PC-3 (cell line): ENCODE results near the gene GGA1. TPM values are rescaled to one million over a fixed set of nuclear protein-coding genes. Genes with fewer than 3 reads are reported as not detected.

ENCODE experiments used
- ATAC-seq: fragments of 200-7000 bp; cut with Tn5 transposase; 2 replicates; pipeline ENCODE4 v1.9.1; 2020; ENCODE audit warnings: mild to moderate bottlenecking, moderate library complexity
- BruUV-seq: library from RNA; stranded (reverse); fragments of 400-500 nt; replicated peaks from 2 replicates; lab custom pipeline; 2021; lab: Mats Ljungman, UMichigan
- CTCF ChIA-PET: fragments of 300-600 bp; sonication (Branson Sonifier 250); formaldehyde crosslinking; loops from one replicate; lab custom pipeline; 2022; ENCODE audit warnings: antibody characterized with exemption; lab: Charles Lee
- POLR2A ChIA-PET: fragments of 300-600 bp; sonication (Branson Sonifier 250); formaldehyde crosslinking; loops from one replicate; lab custom pipeline; 2022; ENCODE audit warnings: antibody characterized with exemption; ENCODE audit not compliant: unreplicated experiment; lab: Charles Lee
- DNase-seq: peaks from one replicate; pipeline ENCODE4 v3.0.0-alpha.2; 2015
- H2AFZ ChIP-seq: fragments of 300-600 bp; sonication (generic); 2 replicates; pipeline ENCODE4 v1.6.0; 2016; ENCODE audit warnings: antibody characterized with exemption, low read length
- H3F3A ChIP-seq: fragments of 300-600 bp; sonication (generic); one replicate; pipeline ENCODE4 v1.6.0; 2017; ENCODE audit warnings: antibody characterized with exemption, low read length, control low read depth, mild to moderate bottlenecking; ENCODE audit not compliant: unreplicated experiment
- H3K27ac ChIP-seq: fragments of 300-600 bp; sonication (generic); 2 replicates; pipeline ENCODE4 v1.5.1; 2016; ENCODE audit warnings: mild to moderate bottlenecking, low read length
- H3K27me3 ChIP-seq: fragments of 300-600 bp; sonication (generic); 2 replicates; pipeline ENCODE4 v1.6.1; 2016; ENCODE audit warnings: low read length, mixed read lengths
- H3K36me3 ChIP-seq: fragments of 300-600 bp; sonication (generic); 2 replicates; pipeline ENCODE4 v1.6.1; 2016; ENCODE audit warnings: low read depth, mixed run types, low read length, mixed read lengths
- H3K4me1 ChIP-seq: fragments of 300-600 bp; sonication (generic); 2 replicates; pipeline ENCODE4 v1.5.1; 2016; ENCODE audit warnings: low read length; ENCODE audit not compliant: insufficient read depth
- H3K4me2 ChIP-seq: fragments of 300-600 bp; sonication (generic); 2 replicates; pipeline ENCODE4 v1.6.0; 2016; ENCODE audit warnings: low read length
- H3K4me3 ChIP-seq: fragments of 300-600 bp; sonication (generic); 2 replicates; pipeline ENCODE4 v1.5.1; 2016; ENCODE audit warnings: mild to moderate bottlenecking, low read length, mixed read lengths
- H3K79me2 ChIP-seq: fragments of 300-600 bp; sonication (generic); 2 replicates; pipeline ENCODE4 v1.6.1; 2017; ENCODE audit warnings: low read length, mixed read lengths
- H3K9ac ChIP-seq: fragments of 300-600 bp; sonication (generic); 2 replicates; pipeline ENCODE4 v1.6.0; 2016; ENCODE audit warnings: mild to moderate bottlenecking, low read length
- H3K9me2 ChIP-seq: fragments of 300-600 bp; sonication (generic); replicated peaks from 2 replicates; pipeline ENCODE4 v1.6.1; 2016; ENCODE audit warnings: mixed run types, low read length, mixed read lengths
- H3K9me3 ChIP-seq: fragments of 300-600 bp; sonication (generic); 2 replicates; pipeline ENCODE4 v1.6.1; 2016; ENCODE audit warnings: low read length, mixed read lengths
- H4K20me1 ChIP-seq: fragments of 300-600 bp; sonication (generic); 2 replicates; pipeline ENCODE4 v1.6.1; 2016; ENCODE audit warnings: low read length, mixed read lengths
- CTCF ChIP-seq: fragments of 300-600 bp; sonication (generic); conservative IDR thresholded peaks from 2 replicates; pipeline ENCODE4 v1.5.1; 2017; ENCODE audit warnings: antibody characterized with exemption, low read depth, mild to moderate bottlenecking, low read length
- EZH2 ChIP-seq: fragments of 300-600 bp; sonication (generic); IDR thresholded peaks from one replicate; pipeline ENCODE4 v1.6.1; 2017; ENCODE audit warnings: antibody characterized with exemption, mild to moderate bottlenecking, low read length; ENCODE audit not compliant: unreplicated experiment
- EZH2phosphoT487 ChIP-seq: fragments of 300-600 bp; sonication (generic); IDR thresholded peaks from 2 replicates; pipeline ENCODE4 v1.6.1; 2018; ENCODE audit warnings: mild to moderate bottlenecking, antibody characterized with exemption, low read length, borderline replicate concordance
- intact Hi-C: fragments of 100-400 bp; cut with micrococcal nuclease; formaldehyde crosslinking; loops from 2 replicates; pipeline ENCODE4 v1.9.0; 2023
- total RNA-seq: library from RNA; depleted of rRNA; stranded (reverse); fragments of >200 nt; gene quantifications from 2 replicates; pipeline ENCODE4 v1.2.3, GENCODE V29; 2014

GGA1 gene
- total RNA-seq, 1 experiment from 2014 or later: 49.1 TPM

GRCh38 chr22:37676736-37677492, 68.3 kb downstream of the GGA1 start:
- Histone ChIP-seq H2AFZ (no peak overlapping the region), H3K27ac (peak overlapping the region; percentile 93), H3K36me3 (peaks cover 5% of the 10 kb centered on the region; the same call in 1 of the 2 replicates), H3K9ac (peak overlapping the region; percentile 86), H3K27me3 (no peaks in the 10 kb centered on the region), H3F3A (peaks cover 3% of the 10 kb centered on the region), H3K9me2 (no peaks in the 10 kb centered on the region), H3K4me3 (peak overlapping the region; percentile 85), H3K4me2 (peak overlapping the region; percentile 97), H3K79me2 (peaks cover 25% of the 10 kb centered on the region), H3K9me3 (no peaks in the 10 kb centered on the region), H3K4me1 (peaks cover 15% of the 10 kb centered on the region), H4K20me1 (peaks cover 6% of the 10 kb centered on the region; the same call in 1 of the 2 replicates)
- intact Hi-C loops: no loop called here
- BruUV-seq: TSS peak; percentile 97
- ChIA-PET CTCF (interaction anchor here (1.0 kb wide), 1 partner anchor 33 kb away, joined by 3 read pairs; no protein-coding TSS in a partner anchor), POLR2A (interaction anchor here (0.6 kb wide), 1 partner anchor 58 kb away, joined by 4 read pairs; no protein-coding TSS in a partner anchor)
- ATAC-seq (peak; percentile 25), DNase-seq (peak; percentile 93)
- TF ChIP-seq EZH2 (no peak), CTCF (no peak), EZH2phosphoT487 (no peak)

- H3K79me2 ChIP-seq: peaks cover 25% of the 10 kb centered on the region
- H3K9me3 ChIP-seq: no peaks in the 10 kb centered on the region
- H3K9me2 ChIP-seq: no peaks in the 10 kb centered on the region
- POLR2A ChIA-PET: interaction anchor here (0.6 kb wide), 1 partner anchor 59 kb away, joined by 4 read pairs; no protein-coding TSS in a partner anchor
- no peak for ATAC-seq
- peaks cover 5% of the 10 kb centered on the region; the same call in 1 of the 2 replicates for H3K36me3 ChIP-seq
- peaks cover 6% of the 10 kb centered on the region; the same call in 1 of the 2 replicates for H4K20me1 ChIP-seq
- H3K4me1 ChIP-seq: peaks cover 15% of the 10 kb centered on the region
- peak overlapping the region; percentile 32; the same call in 1 of the 2 replicates for H3K27ac ChIP-seq
- DNase-seq: no peak
- BruUV-seq: no TSS peak
- H3K27me3 ChIP-seq: no peaks in the 10 kb centered on the region
- peak overlapping the region; percentile 85 for H3K4me3 ChIP-seq
- H3K4me2 ChIP-seq: peak overlapping the region; percentile 97
- H3F3A ChIP-seq: peaks cover 3% of the 10 kb centered on the region
- no peak for TF ChIP-seq EZH2phosphoT487
- no peak for TF ChIP-seq CTCF
- no peak for TF ChIP-seq EZH2
- H3K9ac ChIP-seq: no peak overlapping the region
- CTCF ChIA-PET: interaction anchor here (1.0 kb wide), 1 partner anchor 34 kb away, joined by 3 read pairs; no protein-coding TSS in a partner anchor
- intact Hi-C loops: no loop called here
- H2AFZ ChIP-seq: no peak overlapping the region
Observed at GRCh38 chr22:37677493-37677974, 68.9 kb downstream of the GGA1 start.
